GM19395 (cell line): ENCODE results near the gene NR1H3.
A peak's percentile ranks its signal among the peaks of the same experiment; 100 is the strongest.
"Not testable (repeated sequence)": the region's sequence is repeated elsewhere in the genome, so short reads cannot be mapped to it uniquely, and the experiment has no call there.

Experiments
- ATAC-seq: cut with Tn5 transposase; IDR thresholded peaks from one replicate; pipeline ENCODE4 v1.9.1; 2021; ENCODE audit warnings: mild to moderate bottlenecking, moderate library complexity; ENCODE audit not compliant: unreplicated experiment

Gene NR1H3

DNA sequence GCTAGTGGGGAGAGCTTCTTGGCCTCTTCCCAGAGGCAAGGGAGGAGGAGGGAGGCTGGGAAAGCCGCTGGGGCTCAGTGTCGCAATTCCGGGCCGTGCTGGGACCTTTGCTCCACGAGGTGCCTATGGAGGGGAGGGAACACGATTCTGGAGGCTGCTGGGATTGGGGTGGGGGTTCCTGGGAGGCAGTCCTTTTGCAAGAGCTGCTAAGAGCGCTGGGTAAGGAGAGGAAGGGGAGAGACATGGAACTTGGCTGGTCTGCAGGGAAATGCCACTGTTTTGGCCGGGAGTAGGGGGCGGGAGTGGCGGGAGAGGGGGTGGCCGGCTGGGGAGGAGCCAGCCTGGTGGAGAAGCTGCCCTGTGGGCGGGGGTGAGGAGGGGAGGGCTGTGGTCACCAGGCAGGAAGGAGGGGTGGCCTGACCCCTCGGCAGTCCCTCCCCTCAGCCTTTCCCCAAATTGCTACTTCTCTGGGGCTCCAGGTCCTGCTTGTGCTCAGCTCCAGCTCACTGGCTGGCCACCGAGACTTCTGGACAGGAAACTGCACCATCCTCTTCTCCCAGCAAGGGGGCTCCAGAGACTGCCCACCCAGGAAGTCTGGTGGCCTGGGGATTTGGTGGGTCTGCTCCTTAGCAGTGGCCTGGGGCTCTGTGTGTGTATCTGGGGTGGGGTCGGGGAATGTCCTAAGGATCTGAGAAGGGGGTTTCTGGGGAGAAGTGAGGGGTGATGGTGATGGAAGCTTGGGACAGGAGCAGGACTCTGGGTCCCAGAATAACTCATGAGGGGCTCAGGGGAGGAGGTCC lies at the start of gene NR1H3:
Gene NR1H3 (plus strand): TSS at position 480 of the 800 bp plus-strand sequence. CDS start 1,221 bp downstream, outside the sequence.
- no peak for ATAC-seq

DNA sequence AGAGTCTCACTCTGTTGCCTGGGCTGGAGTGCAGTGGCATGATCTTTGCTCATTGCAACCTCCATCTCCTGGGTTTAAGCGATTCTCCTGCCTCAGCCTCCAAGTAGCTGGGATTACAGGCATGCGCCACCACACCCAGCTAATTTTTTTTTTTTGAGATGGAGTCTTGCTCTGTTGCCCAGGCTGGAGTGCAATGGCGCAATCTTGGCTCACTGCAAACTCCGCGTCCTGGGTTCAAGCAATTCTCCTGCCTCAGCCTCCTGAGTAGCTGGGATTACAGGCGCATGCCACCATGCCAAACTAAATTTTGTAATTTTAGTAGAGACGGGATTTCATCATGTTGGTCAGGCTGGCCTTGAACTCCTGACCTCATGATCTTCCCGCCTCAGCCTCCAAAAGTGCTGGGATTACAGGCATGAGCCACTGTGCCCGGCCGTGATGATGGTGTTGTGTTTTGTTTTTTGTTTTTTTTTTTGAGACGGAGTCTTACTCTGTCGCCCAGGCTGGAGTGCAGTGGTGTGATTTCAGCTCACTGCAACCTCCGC lies 49.7 kb upstream of the NR1H3 start:
- ATAC-seq: not testable (repeated sequence)

DNA sequence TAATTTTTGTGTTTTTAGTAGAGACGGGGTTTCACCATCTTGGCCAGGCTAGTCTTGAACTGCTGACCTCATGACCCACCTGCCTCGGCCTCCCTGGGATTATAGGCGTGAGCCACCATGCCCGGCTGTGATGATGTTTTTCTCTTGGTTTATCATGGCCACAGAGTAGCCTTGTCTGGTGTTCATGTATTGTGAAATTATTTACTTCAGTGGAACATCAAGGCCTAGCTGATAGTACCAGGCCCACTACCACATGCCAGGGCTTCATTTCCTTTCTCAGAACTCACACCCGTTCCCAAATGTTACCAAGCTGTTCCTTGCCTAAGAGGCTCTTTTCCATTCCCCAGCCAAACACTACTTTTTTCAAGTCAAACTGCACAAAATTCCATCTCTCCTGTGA lies 49.2 kb upstream of the NR1H3 start:
- ATAC-seq: no peak

DNA sequence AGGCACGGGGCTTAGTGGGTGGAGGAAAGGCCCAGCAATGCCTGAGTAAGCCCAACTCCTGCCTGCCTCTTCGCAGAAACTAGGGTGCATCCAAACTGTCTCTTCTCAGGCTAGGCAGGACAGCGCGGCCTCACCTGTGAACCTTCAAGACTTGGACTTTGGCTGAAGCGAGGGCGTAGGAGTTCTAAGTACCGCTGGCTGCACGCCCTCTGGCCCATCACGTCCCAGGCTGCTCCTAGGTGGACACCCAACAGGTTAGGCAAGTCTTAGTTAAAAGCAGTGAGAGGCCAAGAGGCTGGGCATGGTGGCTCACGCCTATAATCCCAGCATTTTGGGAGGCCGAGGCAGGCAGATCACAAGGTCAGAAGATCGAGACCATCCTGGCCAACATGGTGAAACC lies 44.9 kb upstream of the NR1H3 start:
- ATAC-seq: no peak

DNA sequence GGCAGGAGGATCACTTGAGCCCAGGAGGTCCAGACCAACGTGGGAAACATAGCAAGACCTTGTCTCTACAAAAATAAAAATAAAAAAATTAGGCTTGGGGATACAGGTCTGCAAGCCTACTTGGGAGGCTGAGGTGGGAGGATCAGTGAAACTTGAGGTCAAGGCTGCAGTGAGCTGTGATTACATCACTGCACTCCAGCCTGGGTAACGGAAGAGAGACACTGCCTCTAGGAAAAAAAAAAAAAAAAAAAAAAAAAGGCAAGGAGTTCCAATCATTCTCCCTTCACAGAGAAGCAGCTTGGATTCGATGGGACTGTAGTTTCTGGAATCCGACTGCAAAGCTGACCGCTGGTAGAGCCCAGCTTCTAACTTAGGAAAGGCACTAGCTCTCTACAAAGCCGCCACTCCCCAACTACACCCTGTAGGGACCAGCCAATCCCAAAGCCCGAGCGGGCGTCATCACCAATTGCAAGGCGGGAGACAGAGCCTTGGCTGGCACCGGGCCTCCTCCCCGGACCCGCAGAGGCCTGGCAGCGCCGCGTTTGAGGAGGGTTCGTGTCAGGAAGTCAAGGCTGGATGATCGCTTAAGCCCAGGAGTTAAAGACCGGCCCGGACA lies 43.7 kb upstream of the NR1H3 start:
- peak; percentile 59 for ATAC-seq

- no peak for ATAC-seq
These were observed 42.4 kb upstream of the NR1H3 start for GRCh38 chr11:47215366-47215910.

GRCh38 chr11:47216121-47216798 lies 41.5 kb upstream of the NR1H3 start:
- ATAC-seq: no peak

DNA sequence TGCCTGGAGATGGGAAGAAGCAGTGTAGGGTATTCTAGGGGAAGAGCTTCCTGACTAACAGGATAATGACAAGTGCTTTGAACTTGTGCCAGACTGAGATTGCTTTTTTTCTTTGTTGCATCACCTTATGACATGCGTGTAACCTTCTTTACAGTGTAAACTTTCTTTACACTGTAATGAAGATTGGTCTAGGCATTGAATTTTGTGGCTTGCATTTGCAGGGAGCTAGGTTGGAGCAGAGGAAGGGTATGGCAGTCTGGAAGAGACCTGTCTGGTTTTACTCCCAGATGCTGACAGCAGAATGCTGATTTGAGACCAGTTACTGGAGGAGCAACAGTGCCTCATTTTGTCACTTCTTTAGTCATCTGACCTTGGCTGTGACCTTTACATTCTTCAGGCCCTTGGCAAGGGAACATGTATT lies 37.4 kb upstream of the NR1H3 start:
- no peak for ATAC-seq

DNA sequence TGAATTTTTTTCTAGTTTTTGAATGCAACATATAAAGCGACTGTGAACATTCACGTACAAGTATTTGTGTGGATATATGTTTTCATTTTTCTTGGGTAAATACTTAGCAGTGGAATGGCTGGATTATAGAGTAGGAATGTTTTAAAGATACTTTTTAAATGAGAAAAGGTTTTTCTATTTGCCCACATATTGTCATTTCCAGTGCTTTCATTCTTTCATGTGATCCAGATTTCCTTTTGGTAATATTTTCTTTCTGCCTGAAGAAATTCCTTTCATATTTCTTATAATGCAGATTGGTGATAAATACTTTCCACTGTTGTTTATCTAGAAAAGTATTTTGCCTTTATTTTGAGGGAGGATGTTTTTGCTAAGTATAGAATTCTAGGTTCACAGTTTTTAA lies 35.1 kb upstream of the NR1H3 start:
- no peak for ATAC-seq

DNA sequence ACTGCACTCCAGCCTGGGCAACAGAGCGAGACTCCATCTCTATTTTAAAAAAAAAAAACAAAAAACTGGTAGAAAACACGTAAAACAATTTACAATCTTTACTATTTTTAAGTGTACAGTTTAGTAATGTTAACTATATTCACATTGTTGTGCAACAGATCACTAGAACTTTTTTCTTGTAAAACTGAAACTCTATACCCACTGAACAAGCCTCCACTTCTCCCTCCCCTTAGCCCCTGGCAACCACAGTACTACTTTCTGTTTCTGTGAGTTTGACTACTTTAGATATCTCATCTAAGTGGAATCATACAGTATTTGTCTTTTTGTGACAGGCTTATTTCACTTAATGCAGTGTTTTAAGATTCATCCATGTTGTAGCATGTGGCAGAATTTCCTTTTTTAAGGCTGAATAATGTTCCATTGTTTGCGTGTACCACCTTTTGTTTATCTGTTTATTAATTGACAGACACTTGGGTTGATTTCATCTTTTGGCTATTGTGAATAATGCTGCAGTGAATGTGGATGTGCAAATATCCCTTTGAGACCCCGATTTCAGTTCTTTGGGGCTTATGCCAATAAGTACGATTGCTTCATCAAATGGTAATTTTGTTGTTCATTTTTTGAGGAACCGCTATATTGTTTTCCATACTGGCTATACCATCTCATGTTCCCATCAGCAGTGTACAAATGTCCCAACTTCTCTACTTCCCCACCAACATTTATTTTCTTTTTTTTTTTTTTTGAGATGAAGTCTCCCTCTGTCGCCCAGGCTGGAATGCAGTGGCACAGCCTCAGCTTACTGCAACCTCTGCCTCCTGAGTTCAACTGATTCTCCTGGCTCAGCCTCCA lies 32.0 kb upstream of the NR1H3 start:
- peak; percentile 92 for ATAC-seq

- no peak for ATAC-seq
These were observed 28.6 kb upstream of the NR1H3 start for GRCh38 chr11:47229161-47229560.

DNA sequence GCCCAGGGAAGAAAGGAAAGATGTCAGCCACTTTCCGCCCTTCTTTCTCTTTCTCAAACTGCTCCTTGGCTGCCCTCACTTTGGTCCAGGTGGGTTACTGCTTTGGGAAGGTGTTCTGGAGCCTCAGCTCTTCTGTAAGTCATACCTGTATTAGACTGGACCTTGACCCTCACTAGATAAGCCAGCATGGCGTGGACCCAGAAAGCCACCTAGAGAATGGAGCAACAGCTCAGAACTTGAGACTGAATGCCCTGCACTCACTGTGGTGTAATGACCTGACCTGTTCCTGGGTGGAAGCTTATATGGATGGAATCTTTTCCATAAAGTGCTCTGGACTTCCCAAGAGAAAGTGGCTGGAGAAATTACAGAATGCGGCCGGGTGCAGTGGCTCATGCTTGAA lies 24.7 kb upstream of the NR1H3 start:
- no peak for ATAC-seq

- ATAC-seq: no peak
These were observed 23.7 kb upstream of the NR1H3 start for GRCh38 chr11:47233989-47234668.

DNA sequence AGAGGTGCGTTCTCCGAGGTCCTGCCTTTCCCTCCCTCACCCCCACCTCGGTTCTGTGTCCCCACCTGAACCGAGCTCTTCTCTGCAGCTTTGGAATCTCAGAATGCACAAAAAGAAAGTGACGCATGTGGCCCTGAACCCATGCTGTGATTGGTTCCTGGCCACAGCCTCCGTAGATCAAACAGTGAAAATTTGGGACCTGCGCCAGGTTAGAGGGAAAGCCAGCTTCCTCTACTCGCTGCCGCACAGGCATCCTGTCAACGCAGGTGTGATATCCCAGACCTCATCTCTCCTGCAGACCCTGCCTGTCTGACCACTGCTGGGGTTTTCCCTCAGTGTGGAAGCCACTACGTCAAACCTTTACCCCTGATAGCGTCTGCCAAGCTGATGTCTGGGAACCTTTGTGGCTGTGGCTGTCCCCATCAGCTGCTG lies 23.1 kb upstream of the NR1H3 start:
- ATAC-seq: no peak

GRCh38 chr11:47235163-47235562 lies 22.6 kb upstream of the NR1H3 start:
- ATAC-seq: no peak

DNA sequence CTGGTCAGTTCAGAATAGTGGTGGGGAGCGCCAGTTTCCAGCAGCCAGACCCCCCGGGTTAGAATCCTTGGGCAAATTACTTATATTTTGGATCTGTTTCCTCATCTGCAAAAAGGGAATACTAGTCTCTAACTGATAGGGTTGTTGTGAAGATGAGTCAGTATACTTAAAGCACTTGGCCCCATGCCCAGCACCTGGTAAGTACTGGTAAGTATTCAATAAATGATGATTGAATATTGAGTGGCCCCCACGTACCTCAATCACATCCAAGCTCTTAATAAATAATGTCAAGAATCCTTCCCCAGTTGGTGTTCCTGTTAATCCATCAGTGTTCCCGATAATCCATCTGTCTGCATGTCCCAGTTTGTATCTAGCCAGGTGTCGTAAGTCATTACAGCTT lies 21.3 kb upstream of the NR1H3 start:
- ATAC-seq: no peak

GRCh38 chr11:47239852-47240251 lies 17.9 kb upstream of the NR1H3 start:
- no peak for ATAC-seq

DNA sequence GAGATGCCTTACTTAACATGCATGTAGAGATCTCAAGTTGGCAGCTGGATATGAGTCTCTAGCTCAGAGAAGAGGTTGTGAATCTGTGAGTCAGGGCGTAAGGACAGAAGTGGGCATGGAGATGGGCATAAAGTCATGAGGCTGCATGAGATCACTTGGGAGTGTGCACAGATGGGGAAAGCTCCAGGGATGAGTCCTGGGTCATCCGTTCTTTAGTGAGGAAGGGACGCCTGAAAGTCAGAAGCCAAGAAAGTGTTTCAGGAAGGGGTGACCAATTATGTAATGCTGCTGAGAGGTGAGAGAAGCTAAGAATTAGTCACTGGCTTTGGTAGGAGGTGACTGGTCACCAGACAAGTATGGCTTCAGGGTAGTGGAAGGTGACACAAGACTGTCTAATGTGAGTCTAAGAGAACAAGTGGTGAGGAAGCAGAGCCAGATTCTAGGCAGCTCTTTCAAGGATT lies 15.9 kb upstream of the NR1H3 start:
- no peak for ATAC-seq

DNA sequence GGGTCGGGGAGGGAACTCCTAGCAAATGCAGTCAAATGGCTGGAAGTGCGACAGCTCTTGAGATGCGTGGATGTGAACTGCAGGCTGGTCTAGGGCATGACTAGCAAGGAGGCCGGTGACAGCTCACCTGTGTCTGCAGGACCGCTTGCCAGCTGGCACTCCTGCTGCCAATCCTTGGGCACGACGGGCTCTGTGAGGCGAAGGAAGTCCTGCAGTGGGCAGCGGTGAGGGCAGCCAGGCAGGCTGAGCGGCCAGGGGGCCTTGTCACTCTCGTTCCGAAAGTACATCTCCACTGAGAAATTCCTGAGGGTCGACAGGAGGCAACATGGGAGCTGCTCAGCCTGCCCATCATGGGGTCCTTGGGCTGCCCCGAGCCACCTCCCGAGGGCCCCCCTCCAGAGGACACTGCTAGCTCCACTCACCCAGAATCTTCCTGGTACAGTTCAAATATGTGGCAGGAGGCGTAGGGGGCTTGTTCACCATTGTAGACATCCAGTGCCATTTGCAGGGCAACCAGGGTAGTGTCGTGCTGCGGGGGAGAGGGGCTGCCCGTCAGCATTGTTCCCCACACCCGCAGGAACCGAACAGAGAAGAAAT lies 15.1 kb upstream of the NR1H3 start:
- no peak for ATAC-seq
